K562 (cell line): Measurements from ENCODE around the gene C1orf56. TPM values are rescaled to one million over a fixed set of nuclear protein-coding genes. Genes with fewer than 3 reads are reported as not detected.
A peak's percentile ranks its signal among the peaks of the same experiment; 100 is the strongest.

Experiments used
- BDP1 ChIP-seq: IDR thresholded peaks from 3 replicates; pipeline ENCODE4 v1.6.1; 2011; ENCODE audit not compliant: insufficient read length, insufficient read depth
- FOXA3 ChIP-seq, 2 experiments: fragments of 450-650 bp in 1 of 2; sonication (generic) in 1 of 2; formaldehyde crosslinking; IDR thresholded peaks in 1 of 2; conservative IDR thresholded peaks in 1 of 2; 2 replicates each; pipeline versions ENCODE4 v1.4.0 to v1.8.0; 2020 to 2022; ENCODE audit warnings: mild to moderate bottlenecking in 2 of 2, missing genetic modification reagents in 1 of 2
- GABPB1 ChIP-seq: sonication (generic); formaldehyde crosslinking; IDR thresholded peaks from 2 replicates; pipeline ENCODE4 v1.8.0; 2022; ENCODE audit warnings: mild to moderate bottlenecking, missing genetic modification reagents
- HNRNPL ChIP-seq: fragments of 200-400 bp; formaldehyde crosslinking; IDR thresholded peaks from 2 replicates; pipeline ENCODE4 v1.6.1; 2017; ENCODE audit warnings: low read depth, mild to moderate bottlenecking, low read length
- RBM22 ChIP-seq: fragments of 200-400 bp; formaldehyde crosslinking; IDR thresholded peaks from 2 replicates; pipeline ENCODE4 v1.6.1; 2018; ENCODE audit warnings: low read length, low read depth; ENCODE audit not compliant: poor library complexity, severe bottlenecking
- ZFX ChIP-seq: sonication (generic); formaldehyde crosslinking; IDR thresholded peaks from 2 replicates; pipeline ENCODE4 v1.8.0; 2022; ENCODE audit warnings: mild to moderate bottlenecking, missing genetic modification reagents, moderate library complexity
- polyA plus RNA-seq, 8 experiments: library from polyadenylated mRNA; depleted of rRNA in 4 of 8; stranded (reverse) in 5 of 8; unstranded in 3 of 8; fragments of >200 nt; fragmentation: Nextera tagmentation in 2 of 8; fragmentation: Illumina TruSeq in 1 of 8; extraction: Ambion mirVana in 2 of 8; extraction: Trizol in 1 of 8; gene quantifications; 2 replicates each; pipeline versions ENCODE4 v1.2.1 to v1.2.3, GENCODE V29; 2011 to 2014; ENCODE audit warnings: inconsistent platforms in 1 of 8, missing spikeins in 1 of 8
- total RNA-seq, 7 experiments: library from RNA; depleted of rRNA in 6 of 7; stranded (reverse); fragments of >200 nt in 6 of 7; fragmentation: Illumina TruSeq in 2 of 7; extraction: Trizol in 2 of 7; gene quantifications; 2 replicates each; pipeline versions ENCODE4 v1.2.1 to v1.2.3, GENCODE V29; 2011 to 2021; ENCODE audit warnings: low replicate concordance in 1 of 7
- TF ChIP-seq, protein P1 (sequence below), 2 experiments: fragments of 450-650 bp; formaldehyde crosslinking in 1 of 2; IDR thresholded peaks; 2 replicates each; pipeline versions ENCODE4 v1.4.0 to v1.6.1; 2014 to 2020; ENCODE audit warnings: mild to moderate bottlenecking in 2 of 2, borderline replicate concordance in 1 of 2, low read depth in 1 of 2
- TF ChIP-seq, protein P2 (sequence below): fragments of 450-650 bp; IDR thresholded peaks from 2 replicates; pipeline ENCODE4 v1.6.1; 2016; ENCODE audit warnings: borderline replicate concordance
- TF ChIP-seq, protein P3 (sequence below), 2 experiments: fragments of 250-450 bp in 1 of 2; fragments of 450-650 bp in 1 of 2; sonication (Bioruptor Pico) in 1 of 2; IDR thresholded peaks; 2 replicates each; pipeline versions ENCODE4 v1.6.1 to v1.8.0; 2016 to 2021; ENCODE audit warnings: mild to moderate bottlenecking in 2 of 2, moderate library complexity in 2 of 2, missing compliant biosample characterization in 1 of 2, missing genetic modification characterization in 1 of 2
- TF ChIP-seq, protein P4 (sequence below), 3 experiments: IDR thresholded peaks in 2 of 3; conservative IDR thresholded peaks in 1 of 3; 2 replicates each; pipeline ENCODE4 v1.5.1; 2011 to 2012; ENCODE audit warnings: low read length in 3 of 3, mild to moderate bottlenecking in 3 of 3, control low read depth in 2 of 3, improper control_type of control experiment in 1 of 3, inconsistent platforms in 1 of 3, low read depth in 1 of 3, mixed read lengths in 1 of 3, moderate library complexity in 1 of 3; ENCODE audit not compliant: insufficient read depth in 2 of 3
- TF ChIP-seq, protein P5 (sequence below): fragments of 250-450 bp; sonication (Bioruptor Pico); IDR thresholded peaks from 2 replicates; pipeline ENCODE4 v1.5.0; 2021

The C1orf56 gene
- total and polyA plus RNA-seq, 9 of the 15 experiments (the other 6 are each of a cell fraction or from before 2014, with no cell fraction given), result 0.18 to 15.7 (median 1.1) TPM

DNA sequence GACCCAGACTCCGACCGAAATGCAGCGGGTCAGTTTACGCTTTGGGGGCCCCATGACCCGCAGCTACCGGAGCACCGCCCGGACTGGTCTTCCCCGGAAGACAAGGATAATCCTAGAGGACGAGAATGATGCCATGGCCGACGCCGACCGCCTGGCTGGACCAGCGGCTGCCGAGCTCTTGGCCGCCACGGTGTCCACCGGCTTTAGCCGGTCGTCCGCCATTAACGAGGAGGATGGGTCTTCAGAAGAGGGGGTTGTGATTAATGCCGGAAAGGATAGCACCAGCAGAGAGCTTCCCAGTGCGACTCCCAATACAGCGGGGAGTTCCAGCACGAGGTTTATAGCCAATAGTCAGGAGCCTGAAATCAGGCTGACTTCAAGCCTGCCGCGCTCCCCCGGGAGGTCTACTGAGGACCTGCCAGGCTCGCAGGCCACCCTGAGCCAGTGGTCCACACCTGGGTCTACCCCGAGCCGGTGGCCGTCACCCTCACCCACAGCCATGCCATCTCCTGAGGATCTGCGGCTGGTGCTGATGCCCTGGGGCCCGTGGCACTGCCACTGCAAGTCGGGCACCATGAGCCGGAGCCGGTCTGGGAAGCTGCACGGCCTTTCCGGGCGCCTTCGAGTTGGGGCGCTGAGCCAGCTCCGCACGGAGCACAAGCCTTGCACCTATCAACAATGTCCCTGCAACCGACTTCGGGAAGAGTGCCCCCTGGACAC lies 534 bp downstream of the C1orf56 start (continued):
- TF ChIP-seq, protein P1, sequence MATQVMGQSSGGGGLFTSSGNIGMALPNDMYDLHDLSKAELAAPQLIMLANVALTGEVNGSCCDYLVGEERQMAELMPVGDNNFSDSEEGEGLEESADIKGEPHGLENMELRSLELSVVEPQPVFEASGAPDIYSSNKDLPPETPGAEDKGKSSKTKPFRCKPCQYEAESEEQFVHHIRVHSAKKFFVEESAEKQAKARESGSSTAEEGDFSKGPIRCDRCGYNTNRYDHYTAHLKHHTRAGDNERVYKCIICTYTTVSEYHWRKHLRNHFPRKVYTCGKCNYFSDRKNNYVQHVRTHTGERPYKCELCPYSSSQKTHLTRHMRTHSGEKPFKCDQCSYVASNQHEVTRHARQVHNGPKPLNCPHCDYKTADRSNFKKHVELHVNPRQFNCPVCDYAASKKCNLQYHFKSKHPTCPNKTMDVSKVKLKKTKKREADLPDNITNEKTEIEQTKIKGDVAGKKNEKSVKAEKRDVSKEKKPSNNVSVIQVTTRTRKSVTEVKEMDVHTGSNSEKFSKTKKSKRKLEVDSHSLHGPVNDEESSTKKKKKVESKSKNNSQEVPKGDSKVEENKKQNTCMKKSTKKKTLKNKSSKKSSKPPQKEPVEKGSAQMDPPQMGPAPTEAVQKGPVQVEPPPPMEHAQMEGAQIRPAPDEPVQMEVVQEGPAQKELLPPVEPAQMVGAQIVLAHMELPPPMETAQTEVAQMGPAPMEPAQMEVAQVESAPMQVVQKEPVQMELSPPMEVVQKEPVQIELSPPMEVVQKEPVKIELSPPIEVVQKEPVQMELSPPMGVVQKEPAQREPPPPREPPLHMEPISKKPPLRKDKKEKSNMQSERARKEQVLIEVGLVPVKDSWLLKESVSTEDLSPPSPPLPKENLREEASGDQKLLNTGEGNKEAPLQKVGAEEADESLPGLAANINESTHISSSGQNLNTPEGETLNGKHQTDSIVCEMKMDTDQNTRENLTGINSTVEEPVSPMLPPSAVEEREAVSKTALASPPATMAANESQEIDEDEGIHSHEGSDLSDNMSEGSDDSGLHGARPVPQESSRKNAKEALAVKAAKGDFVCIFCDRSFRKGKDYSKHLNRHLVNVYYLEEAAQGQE (IDR thresholded peaks at IDR 0.05; ENCODE audit: borderline replicate concordance), result 0 out of 2 replicates have a peak, but pooled peaks have one; percentile 14
- TF ChIP-seq, protein P1 (CRISPR knock-in tag; IDR thresholded peaks at IDR 0.05; ENCODE audit: low read depth), result no peak
- 0 out of 4 replicates have a peak, but pooled peaks of 1 of the 2 experiments have one; percentile 30 for TF ChIP-seq FOXA3 (CRISPR knock-in tag; conservative IDR thresholded peaks at IDR 0.05 in 1 of 2, IDR thresholded peaks at IDR 0.05 in 1 of 2)
- TF ChIP-seq RBM22, result peak; percentile 77
- TF ChIP-seq, protein P2, sequence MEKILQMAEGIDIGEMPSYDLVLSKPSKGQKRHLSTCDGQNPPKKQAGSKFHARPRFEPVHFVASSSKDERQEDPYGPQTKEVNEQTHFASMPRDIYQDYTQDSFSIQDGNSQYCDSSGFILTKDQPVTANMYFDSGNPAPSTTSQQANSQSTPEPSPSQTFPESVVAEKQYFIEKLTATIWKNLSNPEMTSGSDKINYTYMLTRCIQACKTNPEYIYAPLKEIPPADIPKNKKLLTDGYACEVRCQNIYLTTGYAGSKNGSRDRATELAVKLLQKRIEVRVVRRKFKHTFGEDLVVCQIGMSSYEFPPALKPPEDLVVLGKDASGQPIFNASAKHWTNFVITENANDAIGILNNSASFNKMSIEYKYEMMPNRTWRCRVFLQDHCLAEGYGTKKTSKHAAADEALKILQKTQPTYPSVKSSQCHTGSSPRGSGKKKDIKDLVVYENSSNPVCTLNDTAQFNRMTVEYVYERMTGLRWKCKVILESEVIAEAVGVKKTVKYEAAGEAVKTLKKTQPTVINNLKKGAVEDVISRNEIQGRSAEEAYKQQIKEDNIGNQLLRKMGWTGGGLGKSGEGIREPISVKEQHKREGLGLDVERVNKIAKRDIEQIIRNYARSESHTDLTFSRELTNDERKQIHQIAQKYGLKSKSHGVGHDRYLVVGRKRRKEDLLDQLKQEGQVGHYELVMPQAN, result no peak
- TF ChIP-seq, protein P3, sequence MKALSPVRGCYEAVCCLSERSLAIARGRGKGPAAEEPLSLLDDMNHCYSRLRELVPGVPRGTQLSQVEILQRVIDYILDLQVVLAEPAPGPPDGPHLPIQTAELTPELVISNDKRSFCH (CRISPR knock-in tag; IDR thresholded peaks at IDR 0.05), result no peak
- TF ChIP-seq, protein P3 (tag; IDR thresholded peaks at IDR 0.05), result no peak
- TF ChIP-seq, protein P4, sequence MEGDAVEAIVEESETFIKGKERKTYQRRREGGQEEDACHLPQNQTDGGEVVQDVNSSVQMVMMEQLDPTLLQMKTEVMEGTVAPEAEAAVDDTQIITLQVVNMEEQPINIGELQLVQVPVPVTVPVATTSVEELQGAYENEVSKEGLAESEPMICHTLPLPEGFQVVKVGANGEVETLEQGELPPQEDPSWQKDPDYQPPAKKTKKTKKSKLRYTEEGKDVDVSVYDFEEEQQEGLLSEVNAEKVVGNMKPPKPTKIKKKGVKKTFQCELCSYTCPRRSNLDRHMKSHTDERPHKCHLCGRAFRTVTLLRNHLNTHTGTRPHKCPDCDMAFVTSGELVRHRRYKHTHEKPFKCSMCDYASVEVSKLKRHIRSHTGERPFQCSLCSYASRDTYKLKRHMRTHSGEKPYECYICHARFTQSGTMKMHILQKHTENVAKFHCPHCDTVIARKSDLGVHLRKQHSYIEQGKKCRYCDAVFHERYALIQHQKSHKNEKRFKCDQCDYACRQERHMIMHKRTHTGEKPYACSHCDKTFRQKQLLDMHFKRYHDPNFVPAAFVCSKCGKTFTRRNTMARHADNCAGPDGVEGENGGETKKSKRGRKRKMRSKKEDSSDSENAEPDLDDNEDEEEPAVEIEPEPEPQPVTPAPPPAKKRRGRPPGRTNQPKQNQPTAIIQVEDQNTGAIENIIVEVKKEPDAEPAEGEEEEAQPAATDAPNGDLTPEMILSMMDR (IDR thresholded peaks at IDR 0.05 in 2 of 3, conservative IDR thresholded peaks at IDR 0.05 in 1 of 3; ENCODE audit: insufficient read depth in 2 of 3, low read depth in 1 of 3, low read length in 3 of 3), result peak in 2 of 3 experiments; percentile 46 to 48; a peak in 5 of 6 replicates
- peak; percentile 40; the same call in 1 of the 2 replicates for TF ChIP-seq GABPB1 (CRISPR knock-in tag)
- TF ChIP-seq HNRNPL, result 0 out of 2 replicates have a peak, but pooled peaks have one; percentile 63
- TF ChIP-seq ZFX (CRISPR knock-in tag), result peak; percentile 62
- TF ChIP-seq, protein P5, sequence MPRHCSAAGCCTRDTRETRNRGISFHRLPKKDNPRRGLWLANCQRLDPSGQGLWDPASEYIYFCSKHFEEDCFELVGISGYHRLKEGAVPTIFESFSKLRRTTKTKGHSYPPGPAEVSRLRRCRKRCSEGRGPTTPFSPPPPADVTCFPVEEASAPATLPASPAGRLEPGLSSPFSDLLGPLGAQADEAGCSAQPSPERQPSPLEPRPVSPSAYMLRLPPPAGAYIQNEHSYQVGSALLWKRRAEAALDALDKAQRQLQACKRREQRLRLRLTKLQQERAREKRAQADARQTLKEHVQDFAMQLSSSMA (CRISPR knock-in tag), result peak; percentile 64; the same call in 1 of the 2 replicates
- TF ChIP-seq BDP1, result no peak
